Endothelial cell (in vitro differentiated cells): ENCODE measurements around the gene TCFL5. TPM values are rescaled to one million over a fixed set of nuclear protein-coding genes. Genes with fewer than 3 reads are reported as not detected.
A peak's percentile ranks its signal among the peaks of the same experiment; 100 is the strongest.
"Not testable (repeated sequence)": the region's sequence is repeated elsewhere in the genome, so short reads cannot be mapped to it uniquely, and the experiment has no call there.

Experiments used
- DNase-seq: peaks from one replicate; pipeline ENCODE4 v3.0.0; 2021; ENCODE audit warnings: low spot score
- H3K27ac Mint-ChIP-seq: one replicate; pipeline ENCODE4 v1.8.0; 2021; ENCODE audit warnings: mixed read lengths, inconsistent platforms; ENCODE audit not compliant: unreplicated experiment
- H3K27me3 Mint-ChIP-seq: one replicate; pipeline ENCODE4 v1.8.0; 2021; ENCODE audit warnings: mild to moderate bottlenecking, moderate library complexity, mixed read lengths, inconsistent platforms; ENCODE audit not compliant: unreplicated experiment
- H3K36me3 Mint-ChIP-seq: one replicate; pipeline ENCODE4 v1.8.0; 2021; ENCODE audit warnings: mild to moderate bottlenecking, low read depth, mixed read lengths, inconsistent platforms; ENCODE audit not compliant: unreplicated experiment
- H3K4me1 Mint-ChIP-seq: one replicate; pipeline ENCODE4 v1.8.0; 2021; ENCODE audit warnings: mild to moderate bottlenecking, mixed read lengths, inconsistent platforms; ENCODE audit not compliant: unreplicated experiment
- H3K4me3 Mint-ChIP-seq: one replicate; pipeline ENCODE4 v1.8.0; 2021; ENCODE audit warnings: mild to moderate bottlenecking, mixed read lengths, inconsistent platforms; ENCODE audit not compliant: unreplicated experiment
- H3K9me3 Mint-ChIP-seq: one replicate; pipeline ENCODE4 v1.8.0; 2021; ENCODE audit warnings: mixed read lengths, inconsistent platforms; ENCODE audit not compliant: unreplicated experiment
- total RNA-seq: library from RNA; stranded (reverse); fragmentation: NEBNext Ultra II Directional; extraction: Animal tissue kit (Norgen Biotek cat#: 25700); gene quantifications from one replicate; pipeline ENCODE4 v1.2.1, GENCODE V29; 2021; ENCODE audit not compliant: unreplicated experiment
- TF ChIP-seq, protein P1 (sequence below): fragments of 200-600 bp; sonication (generic); IDR thresholded peaks from one replicate; pipeline ENCODE4 v1.5.0; 2021; ENCODE audit warnings: antibody characterized with exemption; ENCODE audit not compliant: unreplicated experiment

TCFL5 gene
- total RNA-seq, 1 donor from 2014 or later: 30.9 TPM

DNA sequence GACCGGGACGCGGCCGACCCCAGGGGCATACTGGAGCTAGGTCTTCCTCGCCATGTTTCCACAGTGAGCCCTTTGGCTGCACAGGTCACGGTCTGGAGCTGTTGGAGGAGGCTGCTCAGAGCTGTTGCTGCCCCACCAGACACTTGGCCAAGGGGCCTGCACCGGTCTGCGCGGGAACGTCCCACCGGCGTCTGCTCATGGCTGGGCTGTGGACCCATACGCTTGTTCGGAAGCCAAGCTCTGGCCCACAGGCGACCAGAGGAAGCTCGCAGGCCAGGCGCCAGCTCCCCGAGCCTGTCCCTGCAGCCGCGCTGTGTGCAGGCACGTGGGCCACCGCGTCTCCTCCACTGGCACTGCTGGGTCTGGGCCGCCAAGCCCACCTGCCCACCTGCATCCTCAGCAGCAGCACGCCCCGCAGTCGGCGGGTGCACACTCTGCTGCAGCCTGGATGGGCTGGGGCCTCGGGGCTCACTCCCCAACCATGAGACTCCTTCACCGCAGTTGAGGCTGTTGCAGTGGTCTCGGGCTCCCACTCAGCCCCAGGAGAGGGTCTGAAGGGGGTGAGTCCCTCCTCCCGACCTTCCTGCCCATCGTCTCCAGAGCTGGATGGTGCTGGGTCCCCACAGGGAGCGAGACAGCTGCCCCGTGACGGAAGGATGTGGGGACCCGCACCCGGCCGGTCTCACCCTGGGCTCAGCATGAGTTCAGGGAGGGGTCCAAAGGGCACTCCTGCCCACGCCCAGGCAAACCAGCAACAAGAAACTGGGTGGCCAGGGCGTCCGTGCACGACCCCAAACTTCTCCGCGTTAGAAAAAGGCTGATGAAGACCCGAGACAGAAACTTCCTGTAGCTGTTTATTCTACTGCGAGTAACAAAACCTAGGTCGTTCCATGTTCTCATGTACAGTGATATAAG lies 15.5 kb upstream of the TCFL5 start:
- Mint-ChIP-seq H3K27ac (no peak overlapping the region), H3K36me3 (peaks cover 9% of the 10 kb centered on the region), H3K27me3 (peaks cover 7% of the 10 kb centered on the region), H3K9me3 (no peaks in the 10 kb centered on the region), H3K4me3 (no peak overlapping the region), H3K4me1 (peaks cover 29% of the 10 kb centered on the region)
- TF ChIP-seq, protein P1, sequence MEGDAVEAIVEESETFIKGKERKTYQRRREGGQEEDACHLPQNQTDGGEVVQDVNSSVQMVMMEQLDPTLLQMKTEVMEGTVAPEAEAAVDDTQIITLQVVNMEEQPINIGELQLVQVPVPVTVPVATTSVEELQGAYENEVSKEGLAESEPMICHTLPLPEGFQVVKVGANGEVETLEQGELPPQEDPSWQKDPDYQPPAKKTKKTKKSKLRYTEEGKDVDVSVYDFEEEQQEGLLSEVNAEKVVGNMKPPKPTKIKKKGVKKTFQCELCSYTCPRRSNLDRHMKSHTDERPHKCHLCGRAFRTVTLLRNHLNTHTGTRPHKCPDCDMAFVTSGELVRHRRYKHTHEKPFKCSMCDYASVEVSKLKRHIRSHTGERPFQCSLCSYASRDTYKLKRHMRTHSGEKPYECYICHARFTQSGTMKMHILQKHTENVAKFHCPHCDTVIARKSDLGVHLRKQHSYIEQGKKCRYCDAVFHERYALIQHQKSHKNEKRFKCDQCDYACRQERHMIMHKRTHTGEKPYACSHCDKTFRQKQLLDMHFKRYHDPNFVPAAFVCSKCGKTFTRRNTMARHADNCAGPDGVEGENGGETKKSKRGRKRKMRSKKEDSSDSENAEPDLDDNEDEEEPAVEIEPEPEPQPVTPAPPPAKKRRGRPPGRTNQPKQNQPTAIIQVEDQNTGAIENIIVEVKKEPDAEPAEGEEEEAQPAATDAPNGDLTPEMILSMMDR: no peak
- DNase-seq: no peak

DNA sequence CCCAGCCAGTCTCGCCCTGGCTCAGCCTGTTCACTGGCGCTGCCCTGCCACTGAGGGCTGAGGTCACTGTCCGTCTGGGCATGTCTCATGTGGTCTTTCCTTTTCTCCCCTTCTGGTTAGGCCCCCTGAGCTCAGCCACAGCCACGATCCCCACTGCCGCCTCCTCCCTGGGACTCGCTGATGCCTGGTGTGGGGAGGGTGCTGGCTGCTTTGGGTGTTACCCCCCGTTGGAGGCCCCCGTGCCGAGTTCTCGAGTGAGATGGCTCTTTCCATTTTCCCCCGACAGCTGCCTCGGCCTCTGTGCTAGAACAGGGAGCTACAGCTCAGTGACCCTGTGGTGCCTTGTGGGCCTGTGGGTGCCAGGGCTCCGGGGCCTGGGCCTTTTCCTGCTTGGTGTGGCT lies 14.9 kb upstream of the TCFL5 start:
- no peak overlapping the region for H3K27ac Mint-ChIP-seq
- DNase-seq: no peak
- H3K4me3 Mint-ChIP-seq: no peak overlapping the region
- H3K36me3 Mint-ChIP-seq: peaks cover 3% of the 10 kb centered on the region
- TF ChIP-seq, protein P1: no peak
- H3K9me3 Mint-ChIP-seq: no peaks in the 10 kb centered on the region
- H3K4me1 Mint-ChIP-seq: peaks cover 29% of the 10 kb centered on the region
- H3K27me3 Mint-ChIP-seq: peaks cover 7% of the 10 kb centered on the region

DNA sequence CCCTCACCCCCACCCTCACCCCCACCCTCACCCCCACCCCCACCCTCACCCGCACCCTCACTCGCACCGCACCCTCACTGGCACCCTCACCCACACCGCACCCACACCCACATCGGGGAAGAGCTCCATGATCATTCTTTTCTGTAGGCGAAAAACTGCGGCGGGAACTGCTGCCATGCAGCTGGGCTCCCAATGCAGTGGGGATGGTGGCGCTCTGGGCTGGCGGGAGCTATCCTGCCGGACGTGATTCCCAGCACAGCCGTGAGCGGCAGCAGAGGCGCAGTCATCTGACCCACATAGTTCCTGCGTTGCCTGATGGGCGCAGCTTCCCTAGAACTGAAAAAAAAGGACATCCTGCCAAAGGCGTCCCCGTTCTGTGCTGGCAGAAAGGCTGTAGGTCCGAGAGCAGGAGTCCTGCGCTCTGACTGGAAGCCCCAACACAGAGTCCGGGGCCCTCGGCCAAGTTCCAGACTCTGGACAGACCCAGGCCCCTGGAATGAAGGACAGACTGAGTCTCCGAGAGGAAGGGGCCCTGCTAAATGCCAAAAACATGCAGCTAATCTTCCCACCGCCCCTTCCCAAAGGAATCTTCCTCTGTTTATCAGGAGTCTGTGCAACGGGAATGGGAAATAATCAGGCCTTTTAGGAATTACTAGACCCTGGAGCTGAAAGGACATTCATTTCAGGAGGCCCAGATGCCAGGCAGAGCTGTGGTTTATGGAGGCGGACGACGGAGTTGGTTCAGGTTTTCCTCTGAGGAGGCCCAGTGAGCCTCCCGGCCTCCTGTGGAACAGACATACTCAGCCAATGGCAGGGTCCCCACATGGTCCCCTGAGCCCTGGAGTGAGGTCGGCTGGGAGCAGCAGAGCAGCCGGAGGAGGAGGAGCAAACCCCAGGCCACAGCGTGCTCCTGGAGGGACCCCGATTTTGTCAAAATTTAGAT lies 14.1 kb upstream of the TCFL5 start:
- H3K36me3 Mint-ChIP-seq: no peaks in the 10 kb centered on the region
- DNase-seq: peak; percentile 74
- no peak overlapping the region for H3K4me3 Mint-ChIP-seq

DNA sequence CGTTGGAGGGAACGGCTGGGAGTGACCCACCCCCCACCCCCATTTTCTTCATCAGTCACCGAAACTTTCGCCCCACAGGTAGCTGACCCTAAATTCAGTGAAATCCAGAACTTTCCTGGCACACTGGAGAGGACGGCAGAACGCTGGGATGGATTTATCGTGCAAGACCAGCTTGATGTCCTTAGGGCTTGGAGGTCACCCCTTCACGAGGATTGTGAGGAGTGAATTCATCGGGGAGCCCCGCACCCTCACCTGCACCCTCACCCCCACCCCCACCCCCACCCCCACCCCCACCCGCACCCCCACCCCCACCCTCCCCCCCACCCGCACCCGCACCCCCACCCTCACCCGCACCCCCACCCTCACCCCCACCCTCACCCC lies 13.3 kb upstream of the TCFL5 start:
- H3K36me3 Mint-ChIP-seq: no peaks in the 10 kb centered on the region
- no peaks in the 10 kb centered on the region for H3K9me3 Mint-ChIP-seq
- TF ChIP-seq, protein P1: no peak
- H3K4me1 Mint-ChIP-seq: peaks cover 29% of the 10 kb centered on the region
- peak overlapping the region; percentile 71 for H3K27ac Mint-ChIP-seq
- no peak for DNase-seq
- H3K27me3 Mint-ChIP-seq: peaks cover 7% of the 10 kb centered on the region
- H3K4me3 Mint-ChIP-seq: no peak overlapping the region

More for the DNA sequence above, 14.1 kb upstream of the TCFL5 start:
- TF ChIP-seq, protein P1: no peak
- Mint-ChIP-seq H3K9me3 (no peaks in the 10 kb centered on the region), H3K27me3 (peaks cover 7% of the 10 kb centered on the region), H3K4me1 (peaks cover 29% of the 10 kb centered on the region), H3K27ac (peak overlapping the region; percentile 40)

DNA sequence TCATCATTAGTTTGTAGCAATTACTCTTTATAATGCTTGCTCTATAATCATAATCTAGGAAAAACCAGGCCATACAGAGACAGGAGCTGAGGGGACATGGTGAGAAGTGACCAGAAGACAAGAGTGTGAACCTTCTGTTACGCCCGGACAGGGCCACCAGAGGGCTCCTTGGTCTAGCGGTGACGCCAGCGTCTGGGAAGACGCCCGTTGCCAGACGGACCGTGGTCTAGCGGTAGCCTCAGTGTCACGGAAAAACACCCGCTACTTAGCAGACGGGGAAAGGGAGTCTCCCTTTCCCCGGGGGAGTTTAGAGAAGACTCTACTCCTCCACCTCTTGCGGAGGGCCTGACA lies 12.0 kb upstream of the TCFL5 start:
- Mint-ChIP-seq H3K27ac (peak overlapping the region; percentile 24), H3K4me1 (peaks cover 29% of the 10 kb centered on the region)
- not testable (repeated sequence) for H3K27me3 Mint-ChIP-seq, H3K9me3 Mint-ChIP-seq, H3K36me3 Mint-ChIP-seq, H3K4me3 Mint-ChIP-seq
- peak; percentile 69 for DNase-seq
